K562 (cell line): ENCODE measurements around the gene CLTB. TPM values are rescaled to one million over a fixed set of nuclear protein-coding genes. Genes with fewer than 3 reads are reported as not detected.

Experiments
- ERF ChIP-seq: fragments of 450-650 bp; formaldehyde crosslinking; IDR thresholded peaks from 2 replicates; pipeline ENCODE4 v1.4.0; 2020; ENCODE audit warnings: mild to moderate bottlenecking, mixed read lengths
- FOXK2 ChIP-seq, 2 experiments: fragments of 450-650 bp; IDR thresholded peaks in 1 of 2; conservative IDR thresholded peaks in 1 of 2; 2 replicates each; pipeline ENCODE4 v1.6.1; 2016; ENCODE audit warnings: low read depth in 2 of 2, mild to moderate bottlenecking in 1 of 2
- RB1 ChIP-seq: fragments of 450-650 bp; IDR thresholded peaks from 2 replicates; pipeline ENCODE4 v1.6.1; 2017; ENCODE audit warnings: low read depth, mild to moderate bottlenecking
- RCOR1 ChIP-seq, 2 experiments: IDR thresholded peaks; 2 replicates each; pipeline ENCODE4 v1.6.1; 2012; ENCODE audit warnings: low read depth in 2 of 2, low read length in 2 of 2, borderline replicate concordance in 1 of 2, improper control_type of control experiment in 1 of 2
- SMARCA5 ChIP-seq: fragments of 450-650 bp; IDR thresholded peaks from 2 replicates; pipeline ENCODE4 v1.6.1; 2016
- SMARCC2 ChIP-seq: fragments of 450-650 bp; IDR thresholded peaks from 2 replicates; pipeline ENCODE4 v1.6.1; 2017; ENCODE audit warnings: antibody characterized with exemption, moderate library complexity, mild to moderate bottlenecking, low read depth
- polyA plus RNA-seq, 8 experiments: library from polyadenylated mRNA; depleted of rRNA in 4 of 8; stranded (reverse) in 5 of 8; unstranded in 3 of 8; fragments of >200 nt; fragmentation: Nextera tagmentation in 2 of 8; fragmentation: Illumina TruSeq in 1 of 8; extraction: Ambion mirVana in 2 of 8; extraction: Trizol in 1 of 8; gene quantifications; 2 replicates each; pipeline versions ENCODE4 v1.2.1 to v1.2.3, GENCODE V29; 2011 to 2014; ENCODE audit warnings: inconsistent platforms in 1 of 8, missing spikeins in 1 of 8
- total RNA-seq, 7 experiments: library from RNA; depleted of rRNA in 6 of 7; stranded (reverse); fragments of >200 nt in 6 of 7; fragmentation: Illumina TruSeq in 2 of 7; extraction: Trizol in 2 of 7; gene quantifications; 2 replicates each; pipeline versions ENCODE4 v1.2.1 to v1.2.3, GENCODE V29; 2011 to 2021; ENCODE audit warnings: low replicate concordance in 1 of 7
- TF ChIP-seq, protein P1 (sequence below): fragments of 450-650 bp; IDR thresholded peaks from 2 replicates; pipeline ENCODE4 v1.6.1; 2016; ENCODE audit warnings: mild to moderate bottlenecking, moderate library complexity
- TF ChIP-seq, protein P2 (sequence below): fragments of 450-650 bp; IDR thresholded peaks from 2 replicates; pipeline ENCODE4 v1.7.0; 2016; ENCODE audit warnings: borderline replicate concordance
- TF ChIP-seq, protein P3 (sequence below): fragments of 150-350 bp; IDR thresholded peaks from 2 replicates; pipeline ENCODE4 v1.6.1; 2014; ENCODE audit warnings: low read depth, mild to moderate bottlenecking, low read length, borderline replicate concordance

The CLTB gene
- total and polyA plus RNA-seq, 9 of the 15 experiments (the other 6 are each of a cell fraction or from before 2014, with no cell fraction given) = 1.8 to 117 (median 39.0) TPM

DNA sequence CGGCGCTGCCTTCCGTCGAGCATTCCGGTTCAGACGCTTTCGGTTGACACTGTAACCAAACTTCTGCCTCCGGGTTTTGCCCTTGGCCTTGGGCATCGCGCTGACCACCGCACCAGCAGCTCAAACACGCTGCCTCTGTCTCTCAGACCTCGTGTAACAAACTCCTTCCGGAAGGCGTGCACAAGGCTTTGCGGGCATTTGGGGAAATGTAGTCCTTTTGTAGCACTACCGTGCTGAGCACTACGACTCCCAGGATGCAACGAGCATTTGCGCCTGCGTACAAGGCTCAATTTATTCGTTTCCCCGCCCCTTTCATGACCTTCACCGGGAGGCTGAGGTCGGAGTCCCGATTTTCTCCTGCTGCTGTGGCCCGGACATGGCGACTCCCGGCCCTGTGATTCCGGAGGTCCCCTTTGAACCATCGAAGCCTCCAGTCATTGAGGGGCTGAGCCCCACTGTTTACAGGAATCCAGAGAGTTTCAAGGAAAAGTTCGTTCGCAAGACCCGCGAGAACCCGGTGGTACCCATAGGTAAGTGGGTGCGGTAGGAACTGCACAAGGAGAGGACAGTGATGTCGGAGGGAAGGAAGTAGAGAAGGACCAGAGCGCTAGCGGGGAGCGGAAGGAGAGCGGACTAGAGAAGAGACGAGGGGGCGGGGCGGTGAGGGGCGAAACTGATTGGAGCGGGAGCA, 27.8 kb downstream of the CLTB start, which contains the start of the genes HIGD2A and NOP16 (continued):
- TF ChIP-seq, protein P1, sequence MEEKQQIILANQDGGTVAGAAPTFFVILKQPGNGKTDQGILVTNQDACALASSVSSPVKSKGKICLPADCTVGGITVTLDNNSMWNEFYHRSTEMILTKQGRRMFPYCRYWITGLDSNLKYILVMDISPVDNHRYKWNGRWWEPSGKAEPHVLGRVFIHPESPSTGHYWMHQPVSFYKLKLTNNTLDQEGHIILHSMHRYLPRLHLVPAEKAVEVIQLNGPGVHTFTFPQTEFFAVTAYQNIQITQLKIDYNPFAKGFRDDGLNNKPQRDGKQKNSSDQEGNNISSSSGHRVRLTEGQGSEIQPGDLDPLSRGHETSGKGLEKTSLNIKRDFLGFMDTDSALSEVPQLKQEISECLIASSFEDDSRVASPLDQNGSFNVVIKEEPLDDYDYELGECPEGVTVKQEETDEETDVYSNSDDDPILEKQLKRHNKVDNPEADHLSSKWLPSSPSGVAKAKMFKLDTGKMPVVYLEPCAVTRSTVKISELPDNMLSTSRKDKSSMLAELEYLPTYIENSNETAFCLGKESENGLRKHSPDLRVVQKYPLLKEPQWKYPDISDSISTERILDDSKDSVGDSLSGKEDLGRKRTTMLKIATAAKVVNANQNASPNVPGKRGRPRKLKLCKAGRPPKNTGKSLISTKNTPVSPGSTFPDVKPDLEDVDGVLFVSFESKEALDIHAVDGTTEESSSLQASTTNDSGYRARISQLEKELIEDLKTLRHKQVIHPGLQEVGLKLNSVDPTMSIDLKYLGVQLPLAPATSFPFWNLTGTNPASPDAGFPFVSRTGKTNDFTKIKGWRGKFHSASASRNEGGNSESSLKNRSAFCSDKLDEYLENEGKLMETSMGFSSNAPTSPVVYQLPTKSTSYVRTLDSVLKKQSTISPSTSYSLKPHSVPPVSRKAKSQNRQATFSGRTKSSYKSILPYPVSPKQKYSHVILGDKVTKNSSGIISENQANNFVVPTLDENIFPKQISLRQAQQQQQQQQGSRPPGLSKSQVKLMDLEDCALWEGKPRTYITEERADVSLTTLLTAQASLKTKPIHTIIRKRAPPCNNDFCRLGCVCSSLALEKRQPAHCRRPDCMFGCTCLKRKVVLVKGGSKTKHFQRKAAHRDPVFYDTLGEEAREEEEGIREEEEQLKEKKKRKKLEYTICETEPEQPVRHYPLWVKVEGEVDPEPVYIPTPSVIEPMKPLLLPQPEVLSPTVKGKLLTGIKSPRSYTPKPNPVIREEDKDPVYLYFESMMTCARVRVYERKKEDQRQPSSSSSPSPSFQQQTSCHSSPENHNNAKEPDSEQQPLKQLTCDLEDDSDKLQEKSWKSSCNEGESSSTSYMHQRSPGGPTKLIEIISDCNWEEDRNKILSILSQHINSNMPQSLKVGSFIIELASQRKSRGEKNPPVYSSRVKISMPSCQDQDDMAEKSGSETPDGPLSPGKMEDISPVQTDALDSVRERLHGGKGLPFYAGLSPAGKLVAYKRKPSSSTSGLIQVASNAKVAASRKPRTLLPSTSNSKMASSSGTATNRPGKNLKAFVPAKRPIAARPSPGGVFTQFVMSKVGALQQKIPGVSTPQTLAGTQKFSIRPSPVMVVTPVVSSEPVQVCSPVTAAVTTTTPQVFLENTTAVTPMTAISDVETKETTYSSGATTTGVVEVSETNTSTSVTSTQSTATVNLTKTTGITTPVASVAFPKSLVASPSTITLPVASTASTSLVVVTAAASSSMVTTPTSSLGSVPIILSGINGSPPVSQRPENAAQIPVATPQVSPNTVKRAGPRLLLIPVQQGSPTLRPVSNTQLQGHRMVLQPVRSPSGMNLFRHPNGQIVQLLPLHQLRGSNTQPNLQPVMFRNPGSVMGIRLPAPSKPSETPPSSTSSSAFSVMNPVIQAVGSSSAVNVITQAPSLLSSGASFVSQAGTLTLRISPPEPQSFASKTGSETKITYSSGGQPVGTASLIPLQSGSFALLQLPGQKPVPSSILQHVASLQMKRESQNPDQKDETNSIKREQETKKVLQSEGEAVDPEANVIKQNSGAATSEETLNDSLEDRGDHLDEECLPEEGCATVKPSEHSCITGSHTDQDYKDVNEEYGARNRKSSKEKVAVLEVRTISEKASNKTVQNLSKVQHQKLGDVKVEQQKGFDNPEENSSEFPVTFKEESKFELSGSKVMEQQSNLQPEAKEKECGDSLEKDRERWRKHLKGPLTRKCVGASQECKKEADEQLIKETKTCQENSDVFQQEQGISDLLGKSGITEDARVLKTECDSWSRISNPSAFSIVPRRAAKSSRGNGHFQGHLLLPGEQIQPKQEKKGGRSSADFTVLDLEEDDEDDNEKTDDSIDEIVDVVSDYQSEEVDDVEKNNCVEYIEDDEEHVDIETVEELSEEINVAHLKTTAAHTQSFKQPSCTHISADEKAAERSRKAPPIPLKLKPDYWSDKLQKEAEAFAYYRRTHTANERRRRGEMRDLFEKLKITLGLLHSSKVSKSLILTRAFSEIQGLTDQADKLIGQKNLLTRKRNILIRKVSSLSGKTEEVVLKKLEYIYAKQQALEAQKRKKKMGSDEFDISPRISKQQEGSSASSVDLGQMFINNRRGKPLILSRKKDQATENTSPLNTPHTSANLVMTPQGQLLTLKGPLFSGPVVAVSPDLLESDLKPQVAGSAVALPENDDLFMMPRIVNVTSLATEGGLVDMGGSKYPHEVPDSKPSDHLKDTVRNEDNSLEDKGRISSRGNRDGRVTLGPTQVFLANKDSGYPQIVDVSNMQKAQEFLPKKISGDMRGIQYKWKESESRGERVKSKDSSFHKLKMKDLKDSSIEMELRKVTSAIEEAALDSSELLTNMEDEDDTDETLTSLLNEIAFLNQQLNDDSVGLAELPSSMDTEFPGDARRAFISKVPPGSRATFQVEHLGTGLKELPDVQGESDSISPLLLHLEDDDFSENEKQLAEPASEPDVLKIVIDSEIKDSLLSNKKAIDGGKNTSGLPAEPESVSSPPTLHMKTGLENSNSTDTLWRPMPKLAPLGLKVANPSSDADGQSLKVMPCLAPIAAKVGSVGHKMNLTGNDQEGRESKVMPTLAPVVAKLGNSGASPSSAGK = peak; percentile 90
- TF ChIP-seq RB1 (peak; percentile 63), FOXK2 (conservative IDR thresholded peaks at IDR 0.05 in 1 of 2, IDR thresholded peaks at IDR 0.05 in 1 of 2; ENCODE audit: low read depth in 2 of 2) (peak; percentile 74 to 85), ERF (CRISPR knock-in tag) (no peak), SMARCC2 (no peak), SMARCA5 (peak; percentile 63; the same call in 1 of the 2 replicates), RCOR1 (IDR thresholded peaks at IDR 0.05; ENCODE audit: borderline replicate concordance in 1 of 2, low read depth in 2 of 2, low read length in 2 of 2) (0 out of 4 replicates have a peak, but pooled peaks of 1 of the 2 experiments have one; percentile 42)
- TF ChIP-seq, protein P2, sequence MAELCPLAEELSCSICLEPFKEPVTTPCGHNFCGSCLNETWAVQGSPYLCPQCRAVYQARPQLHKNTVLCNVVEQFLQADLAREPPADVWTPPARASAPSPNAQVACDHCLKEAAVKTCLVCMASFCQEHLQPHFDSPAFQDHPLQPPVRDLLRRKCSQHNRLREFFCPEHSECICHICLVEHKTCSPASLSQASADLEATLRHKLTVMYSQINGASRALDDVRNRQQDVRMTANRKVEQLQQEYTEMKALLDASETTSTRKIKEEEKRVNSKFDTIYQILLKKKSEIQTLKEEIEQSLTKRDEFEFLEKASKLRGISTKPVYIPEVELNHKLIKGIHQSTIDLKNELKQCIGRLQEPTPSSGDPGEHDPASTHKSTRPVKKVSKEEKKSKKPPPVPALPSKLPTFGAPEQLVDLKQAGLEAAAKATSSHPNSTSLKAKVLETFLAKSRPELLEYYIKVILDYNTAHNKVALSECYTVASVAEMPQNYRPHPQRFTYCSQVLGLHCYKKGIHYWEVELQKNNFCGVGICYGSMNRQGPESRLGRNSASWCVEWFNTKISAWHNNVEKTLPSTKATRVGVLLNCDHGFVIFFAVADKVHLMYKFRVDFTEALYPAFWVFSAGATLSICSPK = peak; percentile 61; the same call in 1 of the 2 replicates
- TF ChIP-seq, protein P3, sequence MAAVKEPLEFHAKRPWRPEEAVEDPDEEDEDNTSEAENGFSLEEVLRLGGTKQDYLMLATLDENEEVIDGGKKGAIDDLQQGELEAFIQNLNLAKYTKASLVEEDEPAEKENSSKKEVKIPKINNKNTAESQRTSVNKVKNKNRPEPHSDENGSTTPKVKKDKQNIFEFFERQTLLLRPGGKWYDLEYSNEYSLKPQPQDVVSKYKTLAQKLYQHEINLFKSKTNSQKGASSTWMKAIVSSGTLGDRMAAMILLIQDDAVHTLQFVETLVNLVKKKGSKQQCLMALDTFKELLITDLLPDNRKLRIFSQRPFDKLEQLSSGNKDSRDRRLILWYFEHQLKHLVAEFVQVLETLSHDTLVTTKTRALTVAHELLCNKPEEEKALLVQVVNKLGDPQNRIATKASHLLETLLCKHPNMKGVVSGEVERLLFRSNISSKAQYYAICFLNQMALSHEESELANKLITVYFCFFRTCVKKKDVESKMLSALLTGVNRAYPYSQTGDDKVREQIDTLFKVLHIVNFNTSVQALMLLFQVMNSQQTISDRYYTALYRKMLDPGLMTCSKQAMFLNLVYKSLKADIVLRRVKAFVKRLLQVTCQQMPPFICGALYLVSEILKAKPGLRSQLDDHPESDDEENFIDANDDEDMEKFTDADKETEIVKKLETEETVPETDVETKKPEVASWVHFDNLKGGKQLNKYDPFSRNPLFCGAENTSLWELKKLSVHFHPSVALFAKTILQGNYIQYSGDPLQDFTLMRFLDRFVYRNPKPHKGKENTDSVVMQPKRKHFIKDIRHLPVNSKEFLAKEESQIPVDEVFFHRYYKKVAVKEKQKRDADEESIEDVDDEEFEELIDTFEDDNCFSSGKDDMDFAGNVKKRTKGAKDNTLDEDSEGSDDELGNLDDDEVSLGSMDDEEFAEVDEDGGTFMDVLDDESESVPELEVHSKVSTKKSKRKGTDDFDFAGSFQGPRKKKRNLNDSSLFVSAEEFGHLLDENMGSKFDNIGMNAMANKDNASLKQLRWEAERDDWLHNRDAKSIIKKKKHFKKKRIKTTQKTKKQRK = no peak
